ENCODE data around the gene SEPTIN11. TPM values are rescaled to one million over a fixed set of nuclear protein-coding genes. Genes with fewer than 3 reads are reported as not detected.

The SEPTIN11 gene
- polyA plus RNA-seq, 1 donor from 2014 or later, result 61.3 TPM

DNA sequence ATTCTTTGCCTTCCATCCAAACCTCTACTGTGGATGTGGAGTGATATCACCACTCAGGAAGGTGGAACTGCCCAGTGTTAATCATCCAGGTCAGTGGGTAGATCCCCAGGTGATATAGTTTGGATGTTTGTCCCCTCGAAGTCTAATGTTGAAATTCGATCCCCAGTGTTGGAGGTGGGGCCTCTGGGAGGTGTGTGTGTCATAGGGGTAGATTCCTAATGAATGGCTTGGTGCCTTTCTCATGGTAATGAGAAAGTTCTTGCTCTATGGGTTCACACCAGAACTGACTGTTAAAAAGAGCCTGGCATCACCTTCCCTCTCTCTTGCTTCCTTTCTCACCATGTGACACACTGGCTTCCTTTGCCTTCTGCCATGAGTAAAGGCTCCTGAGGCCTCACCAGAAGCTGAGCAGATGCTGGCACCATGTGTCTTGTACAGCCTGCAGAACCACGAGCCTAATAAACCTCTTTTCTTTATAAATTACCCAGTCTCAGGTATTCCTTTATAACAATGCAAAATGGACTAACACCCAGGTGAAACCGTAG lies 44.8 kb upstream of the SEPTIN11 start:
- peaks cover 3% of the 10 kb centered on the region for H3K27me3 ChIP-seq (ENCODE audit: insufficient read depth, low read depth, low read length)
- H3K79me2 ChIP-seq (replicated peaks; ENCODE audit: insufficient read depth, low read length), result no peaks in the 10 kb centered on the region
- H3K36me3 ChIP-seq (ENCODE audit: insufficient read depth, low read length), result no peaks in the 10 kb centered on the region
- H3K9me3 ChIP-seq (ENCODE audit: low read length), result no peaks in the 10 kb centered on the region
- H2AFZ ChIP-seq (ENCODE audit: low read depth, low read length), result no peak overlapping the region
- no peaks in the 10 kb centered on the region for H3F3A ChIP-seq (ENCODE audit: insufficient read depth, low read length, poor library complexity, severe bottlenecking)
- no peak overlapping the region for H3K4me2 ChIP-seq (ENCODE audit: low read length)
- no peaks in the 10 kb centered on the region for H3K9me2 ChIP-seq (ENCODE audit: insufficient read depth, low read length)
- H3K9ac ChIP-seq (ENCODE audit: low read length), result no peak overlapping the region
- H3K4me3 ChIP-seq (ENCODE audit: low read length), result no peak overlapping the region
- H3K27ac ChIP-seq (ENCODE audit: low read length), result no peak overlapping the region
- H4K20me1 ChIP-seq (ENCODE audit: insufficient read depth), result no peaks in the 10 kb centered on the region
- TF ChIP-seq SMC3 (conservative IDR thresholded peaks at IDR 0.05; ENCODE audit: poor library complexity) (no peak), MXI1 (conservative IDR thresholded peaks at IDR 0.05; ENCODE audit: poor library complexity, severe bottlenecking) (no peak), EP300 (conservative IDR thresholded peaks at IDR 0.05; ENCODE audit: poor library complexity, severe bottlenecking) (no peak), TAF1 (IDR thresholded peaks at IDR 0.05; ENCODE audit: low read depth) (no peak), EZH2 (IDR thresholded peaks at IDR 0.05; ENCODE audit: borderline replicate concordance, insufficient read depth, low read length, poor library complexity, severe bottlenecking) (no peak), REST (IDR thresholded peaks at IDR 0.05; ENCODE audit: borderline replicate concordance) (no peak), RAD21 (conservative IDR thresholded peaks at IDR 0.05) (no peak), CTCF (IDR thresholded peaks at IDR 0.05; ENCODE audit: poor library complexity, severe bottlenecking) (no peak), POLR2AphosphoS5 (IDR thresholded peaks at IDR 0.05) (no peak)

GRCh38 chr4:76905521-76905920 lies 44.0 kb upstream of the SEPTIN11 start:
- no peak overlapping the region for H2AFZ ChIP-seq (ENCODE audit: low read depth, low read length)
- H3K36me3 ChIP-seq (ENCODE audit: insufficient read depth, low read length), result no peaks in the 10 kb centered on the region
- H3K27me3 ChIP-seq (ENCODE audit: insufficient read depth, low read depth, low read length), result no peaks in the 10 kb centered on the region
- H3K27ac ChIP-seq (ENCODE audit: low read length), result no peak overlapping the region
- no peaks in the 10 kb centered on the region for H4K20me1 ChIP-seq (ENCODE audit: insufficient read depth)
- H3F3A ChIP-seq (ENCODE audit: insufficient read depth, low read length, poor library complexity, severe bottlenecking), result no peaks in the 10 kb centered on the region
- no peak overlapping the region for H3K4me2 ChIP-seq (ENCODE audit: low read length)
- H3K9ac ChIP-seq (ENCODE audit: low read length), result no peak overlapping the region
- H3K9me2 ChIP-seq (ENCODE audit: insufficient read depth, low read length), result no peaks in the 10 kb centered on the region
- no peaks in the 10 kb centered on the region for H3K9me3 ChIP-seq (ENCODE audit: low read length)
- no peak overlapping the region for H3K4me3 ChIP-seq (ENCODE audit: low read length)
- no peaks in the 10 kb centered on the region for H3K79me2 ChIP-seq (replicated peaks; ENCODE audit: insufficient read depth, low read length)
- no peak for TF ChIP-seq EP300 (conservative IDR thresholded peaks at IDR 0.05; ENCODE audit: poor library complexity, severe bottlenecking)
- no peak for TF ChIP-seq TAF1 (IDR thresholded peaks at IDR 0.05; ENCODE audit: low read depth)
- no peak for TF ChIP-seq POLR2AphosphoS5 (IDR thresholded peaks at IDR 0.05)
- no peak for TF ChIP-seq REST (IDR thresholded peaks at IDR 0.05; ENCODE audit: borderline replicate concordance)
- TF ChIP-seq CTCF (IDR thresholded peaks at IDR 0.05; ENCODE audit: poor library complexity, severe bottlenecking), result no peak
- no peak for TF ChIP-seq EZH2 (IDR thresholded peaks at IDR 0.05; ENCODE audit: borderline replicate concordance, insufficient read depth, low read length, poor library complexity, severe bottlenecking)
- no peak for TF ChIP-seq RAD21 (conservative IDR thresholded peaks at IDR 0.05)
- no peak for TF ChIP-seq MXI1 (conservative IDR thresholded peaks at IDR 0.05; ENCODE audit: poor library complexity, severe bottlenecking)
- no peak for TF ChIP-seq SMC3 (conservative IDR thresholded peaks at IDR 0.05; ENCODE audit: poor library complexity)
